Measurements from ENCODE around the gene UGT1A1. TPM values are rescaled to one million over a fixed set of nuclear protein-coding genes. Genes with fewer than 3 reads are reported as not detected.

Gene UGT1A1
- total RNA-seq, 1 donor from 2014 or later = not detected

GRCh38 chr2:233795735-233796171 is 35.7 kb downstream of the UGT1A1 start:
- H3K4me3 Mint-ChIP-seq = no peak overlapping the region
- H3K36me3 Mint-ChIP-seq (ENCODE audit: low read depth) = no peaks in the 10 kb centered on the region
- H3K9me3 Mint-ChIP-seq = no peaks in the 10 kb centered on the region
- H3K4me1 Mint-ChIP-seq = no peaks in the 10 kb centered on the region
- H3K27ac Mint-ChIP-seq = no peak overlapping the region
- no peaks in the 10 kb centered on the region for H3K27me3 Mint-ChIP-seq
- intact Hi-C loops (cut with micrococcal nuclease) = no loop called here
- no peak for DNase-seq

DNA sequence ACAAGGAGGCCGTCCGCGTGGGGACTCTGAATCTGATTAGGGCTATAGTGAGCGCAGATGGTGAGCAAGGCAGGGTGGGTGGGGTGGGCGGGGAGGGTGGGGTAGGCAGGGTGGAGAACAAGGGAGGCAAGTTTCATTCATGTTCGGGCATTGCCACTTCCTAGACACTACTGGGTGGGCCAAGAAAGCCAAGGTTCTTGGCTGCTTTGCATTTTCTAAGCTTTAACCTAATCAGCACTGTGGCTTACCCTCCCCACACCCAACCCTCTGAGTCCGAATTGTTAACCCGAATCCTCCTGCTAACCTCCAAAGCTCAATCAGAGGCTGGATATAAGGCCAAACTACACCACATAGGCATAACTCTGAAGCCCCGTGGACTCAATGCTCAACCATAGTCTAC is 36.2 kb downstream of the UGT1A1 start:
- Mint-ChIP-seq H3K4me3 (no peak overlapping the region), H3K9me3 (no peaks in the 10 kb centered on the region), H3K27me3 (no peaks in the 10 kb centered on the region), H3K36me3 (ENCODE audit: low read depth) (no peaks in the 10 kb centered on the region), H3K27ac (no peak overlapping the region), H3K4me1 (no peaks in the 10 kb centered on the region)
- intact Hi-C loops (cut with micrococcal nuclease) = no loop called here
- no peak for DNase-seq

DNA sequence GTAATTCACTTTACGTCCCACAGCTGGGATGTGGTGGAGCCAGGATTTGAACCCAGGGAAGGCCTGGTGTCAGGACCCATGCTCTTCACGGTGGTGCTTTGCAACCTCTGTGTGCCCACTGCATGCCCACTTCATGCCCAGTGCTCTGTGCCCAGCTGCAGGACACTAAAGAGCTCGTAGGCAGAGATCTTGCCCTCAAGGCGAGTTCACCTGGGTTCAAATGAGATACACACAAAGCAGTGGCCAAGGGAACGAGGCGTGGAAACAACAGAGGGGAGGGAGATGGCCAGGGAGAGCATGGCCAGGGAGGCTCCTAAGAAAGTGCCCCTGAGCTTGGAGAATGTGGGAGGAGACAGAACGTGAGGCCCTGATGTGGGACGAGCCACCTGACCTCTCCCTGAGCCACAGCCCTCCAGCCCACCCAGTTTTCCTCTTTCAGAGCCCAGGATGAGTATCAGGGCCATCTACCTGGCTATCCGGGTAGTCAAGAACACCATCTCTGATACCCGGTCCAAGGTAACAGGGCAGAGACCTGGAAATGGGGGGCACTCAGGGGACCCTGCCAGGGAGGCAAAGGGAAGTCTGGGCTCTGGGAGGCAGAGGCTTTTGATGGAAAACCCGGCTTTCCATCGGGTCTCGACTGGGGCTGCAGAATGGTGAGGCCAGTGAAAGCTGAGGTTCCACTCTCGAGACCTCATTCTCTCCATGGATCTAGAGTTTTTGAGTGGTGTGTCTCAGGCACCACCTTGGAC is 38.4 kb downstream of the UGT1A1 start:
- no peaks in the 10 kb centered on the region for H3K27me3 Mint-ChIP-seq
- no peaks in the 10 kb centered on the region for H3K36me3 Mint-ChIP-seq (ENCODE audit: low read depth)
- DNase-seq = no peak
- intact Hi-C loops (cut with micrococcal nuclease) = no loop called here
- no peak overlapping the region for H3K27ac Mint-ChIP-seq
- no peaks in the 10 kb centered on the region for H3K9me3 Mint-ChIP-seq
- no peak overlapping the region for H3K4me3 Mint-ChIP-seq
- no peaks in the 10 kb centered on the region for H3K4me1 Mint-ChIP-seq

GRCh38 chr2:233799087-233799665 is 39.1 kb downstream of the UGT1A1 start:
- no peaks in the 10 kb centered on the region for H3K36me3 Mint-ChIP-seq (ENCODE audit: low read depth)
- no peak overlapping the region for H3K27ac Mint-ChIP-seq
- DNase-seq = no peak
- H3K4me1 Mint-ChIP-seq = no peaks in the 10 kb centered on the region
- no peak overlapping the region for H3K4me3 Mint-ChIP-seq
- no peaks in the 10 kb centered on the region for H3K9me3 Mint-ChIP-seq
- intact Hi-C loops (cut with micrococcal nuclease) = no loop called here
- no peaks in the 10 kb centered on the region for H3K27me3 Mint-ChIP-seq

GRCh38 chr2:233799716-233800115 is 39.6 kb downstream of the UGT1A1 start:
- no peaks in the 10 kb centered on the region for H3K36me3 Mint-ChIP-seq (ENCODE audit: low read depth)

GRCh38 chr2:233800208-233800607 is 40.1 kb downstream of the UGT1A1 start:
- DNase-seq = no peak

More at GRCh38 chr2:233799716-233800115, 39.6 kb downstream of the UGT1A1 start:
- Mint-ChIP-seq H3K9me3 (no peaks in the 10 kb centered on the region), H3K27me3 (no peaks in the 10 kb centered on the region), H3K27ac (no peak overlapping the region), H3K4me3 (no peak overlapping the region), H3K4me1 (no peaks in the 10 kb centered on the region)
- DNase-seq = no peak
- intact Hi-C loops (cut with micrococcal nuclease) = no loop called here

GRCh38 chr2:233801357-233802131 is 41.5 kb downstream of the UGT1A1 start:
- Mint-ChIP-seq H3K4me3 (no peak overlapping the region), H3K27me3 (peaks cover 2% of the 10 kb centered on the region), H3K36me3 (ENCODE audit: low read depth) (no peaks in the 10 kb centered on the region), H3K4me1 (no peaks in the 10 kb centered on the region), H3K9me3 (no peaks in the 10 kb centered on the region), H3K27ac (no peak overlapping the region)
- DNase-seq = no peak
- intact Hi-C loops (cut with micrococcal nuclease) = no loop called here

More at GRCh38 chr2:233800208-233800607, 40.1 kb downstream of the UGT1A1 start:
- H3K4me3 Mint-ChIP-seq = no peak overlapping the region
- H3K4me1 Mint-ChIP-seq = no peaks in the 10 kb centered on the region
- H3K36me3 Mint-ChIP-seq (ENCODE audit: low read depth) = no peaks in the 10 kb centered on the region
- H3K27ac Mint-ChIP-seq = no peak overlapping the region
- peaks cover 2% of the 10 kb centered on the region for H3K27me3 Mint-ChIP-seq
- H3K9me3 Mint-ChIP-seq = no peaks in the 10 kb centered on the region
- intact Hi-C loops (cut with micrococcal nuclease) = no loop called here

- intact Hi-C loops (cut with micrococcal nuclease) = no loop called here
- H3K27me3 Mint-ChIP-seq = peaks cover 2% of the 10 kb centered on the region
- H3K9me3 Mint-ChIP-seq = no peaks in the 10 kb centered on the region
- no peaks in the 10 kb centered on the region for H3K36me3 Mint-ChIP-seq (ENCODE audit: low read depth)
- no peak overlapping the region for H3K27ac Mint-ChIP-seq
- no peak overlapping the region for H3K4me3 Mint-ChIP-seq
- H3K4me1 Mint-ChIP-seq = no peaks in the 10 kb centered on the region
- no peak for DNase-seq
Observed at GRCh38 chr2:233802132-233802815, 42.2 kb downstream of the UGT1A1 start.

DNA sequence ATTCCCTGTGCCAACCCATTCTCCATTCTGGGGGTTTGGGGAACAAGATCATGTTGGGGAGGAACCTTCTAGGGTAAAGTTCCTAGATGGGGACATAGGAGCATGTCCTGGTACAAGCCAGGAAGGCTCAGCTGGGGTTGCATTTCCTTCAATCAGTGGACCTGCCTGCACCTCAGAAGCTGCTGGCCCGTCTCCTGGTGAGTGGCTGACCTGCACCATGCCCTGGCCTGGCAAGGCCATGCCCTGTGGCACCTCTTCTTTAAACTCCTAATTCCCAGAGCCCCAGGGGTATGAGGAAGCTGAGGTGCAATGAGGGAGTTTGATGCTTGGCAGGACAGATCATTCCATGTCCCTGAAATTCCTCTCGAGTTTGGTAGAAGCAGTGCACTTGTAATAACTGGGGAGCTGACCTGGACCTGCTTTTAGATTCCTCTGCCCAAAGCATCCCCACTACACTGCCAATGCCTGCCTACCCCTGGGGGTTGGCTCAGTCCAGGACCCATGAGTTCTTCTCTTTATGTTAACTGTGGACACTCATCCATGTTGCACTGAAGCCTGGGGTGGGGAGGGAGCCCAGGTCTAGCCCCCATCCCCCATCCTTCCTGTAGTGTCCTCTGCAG is 43.3 kb downstream of the UGT1A1 start:
- no peak for DNase-seq
- intact Hi-C loops (cut with micrococcal nuclease) = no loop called here
- H3K4me1 Mint-ChIP-seq = no peaks in the 10 kb centered on the region
- H3K4me3 Mint-ChIP-seq = no peak overlapping the region
- no peaks in the 10 kb centered on the region for H3K36me3 Mint-ChIP-seq (ENCODE audit: low read depth)
- no peaks in the 10 kb centered on the region for H3K9me3 Mint-ChIP-seq
- no peak overlapping the region for H3K27ac Mint-ChIP-seq
- peaks cover 2% of the 10 kb centered on the region for H3K27me3 Mint-ChIP-seq

GRCh38 chr2:233803994-233804393 is 43.9 kb downstream of the UGT1A1 start:
- Mint-ChIP-seq H3K27me3 (peaks cover 2% of the 10 kb centered on the region), H3K9me3 (no peaks in the 10 kb centered on the region), H3K4me1 (no peaks in the 10 kb centered on the region), H3K27ac (no peak overlapping the region), H3K36me3 (ENCODE audit: low read depth) (no peaks in the 10 kb centered on the region), H3K4me3 (no peak overlapping the region)
- DNase-seq = no peak
- intact Hi-C loops (cut with micrococcal nuclease) = no loop called here

DNA sequence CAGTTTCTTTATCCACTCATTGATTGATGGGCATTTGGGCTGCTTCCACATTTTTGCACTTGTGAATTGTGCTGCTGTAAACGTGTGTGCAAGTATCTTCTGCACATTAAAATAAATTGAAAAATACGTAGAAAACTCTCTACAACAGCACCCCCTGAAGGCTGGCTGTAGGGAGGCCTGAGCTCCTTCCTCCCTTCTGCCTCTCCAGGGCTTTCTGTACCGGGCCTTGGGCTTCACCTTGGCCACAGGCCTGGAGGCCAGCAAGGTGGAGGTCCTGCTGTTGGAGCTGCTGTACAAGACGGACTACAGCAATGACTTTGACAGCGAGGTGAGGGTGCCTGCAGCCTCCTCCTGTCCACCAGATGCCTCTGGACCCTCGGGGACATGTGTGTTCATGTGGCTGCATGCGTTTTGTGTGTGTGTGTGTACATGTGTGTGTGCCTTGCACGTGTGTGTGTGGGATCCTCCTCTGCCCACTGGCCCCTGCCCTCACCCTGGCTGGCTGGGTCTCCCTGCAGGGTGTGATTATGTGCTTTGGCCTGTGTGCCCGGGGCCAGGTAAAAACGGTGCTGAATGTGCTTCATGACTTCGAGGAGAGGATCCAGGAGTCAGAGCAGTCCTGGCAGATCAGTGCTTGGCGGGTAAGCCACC is 47.3 kb downstream of the UGT1A1 start:
- no peak for DNase-seq
- Mint-ChIP-seq H3K36me3 (ENCODE audit: low read depth) (no peaks in the 10 kb centered on the region), H3K27ac (no peak overlapping the region), H3K4me1 (no peaks in the 10 kb centered on the region), H3K4me3 (no peak overlapping the region), H3K27me3 (peaks cover 4% of the 10 kb centered on the region), H3K9me3 (no peaks in the 10 kb centered on the region)
- intact Hi-C loops (cut with micrococcal nuclease) = no loop called here

DNA sequence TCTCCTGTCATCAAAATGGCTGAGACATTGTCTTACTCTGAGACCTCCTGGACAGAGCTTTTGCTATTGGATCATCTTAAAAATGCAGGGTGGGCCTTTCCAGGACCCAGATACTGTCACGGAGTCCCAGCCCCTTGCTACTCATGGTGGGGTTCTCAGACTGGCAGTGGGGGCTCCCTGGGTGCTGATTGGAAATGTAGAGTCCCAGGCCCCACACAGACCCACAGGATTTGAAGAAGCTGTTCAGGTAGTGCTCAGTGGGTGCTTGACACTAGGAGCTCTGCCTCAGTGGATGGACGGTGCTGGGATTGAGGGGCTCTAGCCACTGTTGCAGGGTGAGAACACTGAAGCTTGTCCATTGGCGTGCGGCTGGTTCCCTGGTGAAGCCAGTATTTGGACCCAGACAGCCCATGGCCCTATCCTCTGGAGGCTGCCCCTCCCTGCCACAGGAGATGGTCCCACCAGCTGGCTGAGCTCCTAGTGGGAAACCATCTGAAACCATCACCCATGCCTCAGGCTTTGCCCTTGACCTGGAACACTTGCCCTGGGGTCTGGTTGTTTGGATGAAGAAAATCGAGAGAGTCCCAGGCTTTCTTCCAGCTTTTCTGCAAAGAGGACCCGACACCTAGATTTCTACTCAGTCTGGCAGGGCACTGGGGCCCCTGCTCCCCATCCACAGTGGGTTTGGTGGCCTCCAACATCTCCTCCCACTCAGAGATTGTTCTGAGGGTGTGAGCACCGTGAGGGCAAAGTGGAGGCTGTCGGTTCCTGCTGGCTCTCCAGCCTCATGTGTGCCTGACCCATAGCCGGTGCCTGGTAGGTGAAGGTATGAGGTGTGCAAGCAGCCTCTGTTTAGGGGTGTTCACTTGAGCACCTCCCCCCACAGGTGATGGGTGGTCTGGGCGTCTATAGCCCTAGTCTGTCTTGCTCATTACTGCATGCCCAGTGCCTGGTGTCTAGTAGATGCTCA is 48.2 kb downstream of the UGT1A1 start:
- H3K4me1 Mint-ChIP-seq = no peaks in the 10 kb centered on the region
- intact Hi-C loops (cut with micrococcal nuclease) = no loop called here
- no peak overlapping the region for H3K4me3 Mint-ChIP-seq
- peaks cover 4% of the 10 kb centered on the region for H3K27me3 Mint-ChIP-seq
- no peak for DNase-seq
- no peaks in the 10 kb centered on the region for H3K9me3 Mint-ChIP-seq
- no peaks in the 10 kb centered on the region for H3K36me3 Mint-ChIP-seq (ENCODE audit: low read depth)
- no peak overlapping the region for H3K27ac Mint-ChIP-seq
